Measurements from ENCODE around the gene MAPT.

DNA sequence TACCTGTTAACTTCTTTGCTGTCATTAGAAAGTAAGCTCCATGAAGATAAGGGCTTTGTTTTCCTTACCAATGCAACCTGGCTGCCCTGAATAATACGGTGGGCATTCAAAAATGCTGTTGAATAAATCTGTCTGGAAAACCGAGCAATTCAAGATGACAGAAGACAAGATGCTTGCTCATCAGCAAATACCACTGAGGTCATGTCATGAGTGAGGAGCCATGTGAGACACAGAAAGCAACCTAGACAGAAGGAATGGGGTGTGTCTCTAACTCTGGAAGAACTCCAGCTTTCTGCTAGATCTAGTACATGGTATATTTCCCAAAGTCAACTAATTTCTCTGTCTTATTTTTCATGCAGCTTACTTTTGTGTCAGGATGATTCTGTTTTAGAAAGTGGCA lies 168.9 kb downstream of the MAPT start:
- TF ChIP-seq, protein P1, sequence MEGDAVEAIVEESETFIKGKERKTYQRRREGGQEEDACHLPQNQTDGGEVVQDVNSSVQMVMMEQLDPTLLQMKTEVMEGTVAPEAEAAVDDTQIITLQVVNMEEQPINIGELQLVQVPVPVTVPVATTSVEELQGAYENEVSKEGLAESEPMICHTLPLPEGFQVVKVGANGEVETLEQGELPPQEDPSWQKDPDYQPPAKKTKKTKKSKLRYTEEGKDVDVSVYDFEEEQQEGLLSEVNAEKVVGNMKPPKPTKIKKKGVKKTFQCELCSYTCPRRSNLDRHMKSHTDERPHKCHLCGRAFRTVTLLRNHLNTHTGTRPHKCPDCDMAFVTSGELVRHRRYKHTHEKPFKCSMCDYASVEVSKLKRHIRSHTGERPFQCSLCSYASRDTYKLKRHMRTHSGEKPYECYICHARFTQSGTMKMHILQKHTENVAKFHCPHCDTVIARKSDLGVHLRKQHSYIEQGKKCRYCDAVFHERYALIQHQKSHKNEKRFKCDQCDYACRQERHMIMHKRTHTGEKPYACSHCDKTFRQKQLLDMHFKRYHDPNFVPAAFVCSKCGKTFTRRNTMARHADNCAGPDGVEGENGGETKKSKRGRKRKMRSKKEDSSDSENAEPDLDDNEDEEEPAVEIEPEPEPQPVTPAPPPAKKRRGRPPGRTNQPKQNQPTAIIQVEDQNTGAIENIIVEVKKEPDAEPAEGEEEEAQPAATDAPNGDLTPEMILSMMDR (IDR thresholded peaks at IDR 0.05; ENCODE audit: low read depth, low read length, poor library complexity, severe bottlenecking), result no peak
- no peak for TF ChIP-seq EZH2phosphoT487 (IDR thresholded peaks at IDR 0.05; ENCODE audit: borderline replicate concordance, low read length)
